Stimulated activated CD4-positive, alpha-beta T cell treated with anti-CD3 and anti-CD28 coated beads, Interleukin-4, amount 100 ng/mL, for 1 hour (primary cell): ENCODE measurements around the gene FBXO42.
"Not testable (repeated sequence)": the region's sequence is repeated elsewhere in the genome, so short reads cannot be mapped to it uniquely, and the experiment has no call there.

Experiments used
- DNase-seq: peaks from one replicate; pipeline ENCODE4 v3.0.0-alpha.2; 2020

FBXO42 gene

DNA sequence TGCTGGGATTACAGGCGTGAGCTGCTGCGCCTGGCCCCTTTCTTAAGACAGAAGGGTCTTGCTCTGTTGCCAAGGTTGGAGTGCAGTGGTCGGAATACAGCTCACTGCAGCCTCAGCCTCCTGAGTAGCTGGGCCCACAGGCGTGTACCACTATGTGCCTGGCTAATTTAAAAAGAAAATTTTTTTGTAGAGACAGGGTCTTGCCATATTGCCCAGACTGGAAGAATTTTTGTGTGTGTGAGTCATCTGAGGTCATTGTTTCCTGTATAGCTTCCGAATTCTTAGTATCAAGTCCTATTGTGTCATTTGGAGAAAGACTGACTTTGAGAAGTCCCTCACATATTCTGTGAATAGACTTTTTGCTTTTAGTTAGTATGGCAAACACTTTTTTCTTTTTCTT is 19.4 kb upstream of the FBXO42 start:
- no peak for DNase-seq

DNA sequence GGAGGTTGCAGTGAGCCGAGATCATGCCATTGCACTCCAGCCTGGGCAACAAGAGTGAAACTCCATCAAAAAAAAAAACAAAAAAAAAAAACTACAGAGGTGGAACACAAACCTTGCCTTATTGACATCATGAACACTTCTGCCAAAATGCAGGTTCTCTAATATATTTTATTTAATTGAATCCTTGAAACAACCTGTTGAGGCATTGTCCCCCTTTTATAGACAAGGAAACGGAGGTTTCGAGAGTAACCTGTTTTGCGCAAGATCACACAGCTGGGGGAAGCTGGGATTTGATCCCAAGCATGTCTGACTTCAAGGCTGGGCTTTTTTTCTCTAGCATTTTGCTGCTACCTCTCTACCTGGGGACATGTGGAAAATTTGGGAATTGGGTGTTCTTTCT is 17.5 kb upstream of the FBXO42 start:
- no peak for DNase-seq

DNA sequence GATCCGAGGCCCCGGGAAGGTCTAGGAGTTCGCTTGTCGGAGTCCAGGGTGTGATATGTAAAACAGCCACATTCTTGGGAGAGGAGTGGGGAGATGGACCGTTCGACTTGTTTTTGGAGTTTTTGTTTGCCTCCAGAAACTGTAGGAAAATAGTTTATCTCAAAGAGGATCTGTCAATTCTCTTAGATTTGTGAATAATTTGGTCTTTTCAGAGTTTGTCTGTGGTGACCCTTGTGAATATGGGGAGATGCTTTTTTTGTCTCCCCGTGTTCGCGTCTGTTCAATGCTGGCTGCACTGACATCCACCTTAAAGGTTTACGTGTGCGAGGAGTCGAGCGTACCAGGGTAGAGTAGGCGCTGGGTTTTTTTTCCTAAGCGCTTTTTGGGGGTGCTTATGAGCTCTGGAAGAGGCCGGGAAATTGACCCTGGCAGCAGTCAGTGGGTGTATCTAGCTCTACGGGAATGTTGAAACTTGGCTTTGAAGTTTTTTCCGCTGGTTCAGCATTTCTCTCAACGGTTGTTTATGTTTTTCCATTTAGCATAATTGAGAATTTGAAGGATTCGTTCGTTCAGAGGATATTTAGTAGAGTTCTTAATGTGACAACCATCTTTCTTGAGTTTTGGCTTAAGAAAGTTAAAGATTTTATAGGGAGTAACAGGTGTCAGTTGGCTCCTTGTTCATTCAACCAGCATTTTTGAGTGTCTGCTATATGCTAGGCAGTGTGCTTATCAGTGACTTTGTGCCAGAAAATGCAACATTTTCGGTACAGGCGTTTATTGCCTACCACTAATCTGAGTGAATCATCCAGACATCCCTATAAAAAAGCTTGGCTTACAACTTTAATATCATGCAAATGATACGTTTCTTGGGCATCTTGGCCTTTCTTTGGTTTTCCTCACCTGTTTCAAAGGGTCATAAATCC is 15.9 kb upstream of the FBXO42 start:
- DNase-seq: no peak

DNA sequence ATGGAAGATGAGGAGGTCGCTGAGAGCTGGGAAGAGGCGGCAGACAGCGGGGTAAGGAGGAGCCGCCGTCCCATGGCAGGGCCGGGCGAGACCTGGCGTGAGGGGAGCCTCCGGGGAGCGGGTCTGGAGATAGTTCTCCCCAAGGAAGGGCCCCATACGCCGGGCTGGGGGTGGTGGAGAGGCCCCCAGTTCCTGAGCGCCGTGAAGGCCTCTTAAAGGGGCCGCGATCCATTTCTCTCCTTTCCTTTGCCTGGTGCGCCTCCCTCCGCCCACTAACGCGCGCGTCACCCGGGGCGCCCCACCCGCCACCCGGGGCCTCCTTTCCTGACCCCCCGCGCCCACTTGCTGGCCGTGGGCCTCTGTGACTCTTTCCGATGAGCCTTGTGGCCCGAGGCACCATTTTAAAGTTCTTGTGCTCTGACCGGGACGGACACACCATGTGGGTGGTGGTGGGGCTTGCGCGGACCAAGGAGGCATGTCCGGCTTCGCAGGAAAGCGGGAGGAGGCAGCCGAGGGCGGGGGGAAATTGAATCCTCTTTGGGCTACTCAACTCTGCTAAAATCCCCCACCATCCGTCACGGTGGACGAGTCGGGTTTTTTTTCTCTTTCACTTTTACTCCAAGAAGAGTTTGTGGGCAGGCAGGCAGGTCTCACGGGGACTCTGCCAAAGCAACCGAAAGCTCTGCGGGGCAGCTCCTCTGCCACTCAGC is 15.1 kb upstream of the FBXO42 start:
- peak; percentile 86 for DNase-seq

DNA sequence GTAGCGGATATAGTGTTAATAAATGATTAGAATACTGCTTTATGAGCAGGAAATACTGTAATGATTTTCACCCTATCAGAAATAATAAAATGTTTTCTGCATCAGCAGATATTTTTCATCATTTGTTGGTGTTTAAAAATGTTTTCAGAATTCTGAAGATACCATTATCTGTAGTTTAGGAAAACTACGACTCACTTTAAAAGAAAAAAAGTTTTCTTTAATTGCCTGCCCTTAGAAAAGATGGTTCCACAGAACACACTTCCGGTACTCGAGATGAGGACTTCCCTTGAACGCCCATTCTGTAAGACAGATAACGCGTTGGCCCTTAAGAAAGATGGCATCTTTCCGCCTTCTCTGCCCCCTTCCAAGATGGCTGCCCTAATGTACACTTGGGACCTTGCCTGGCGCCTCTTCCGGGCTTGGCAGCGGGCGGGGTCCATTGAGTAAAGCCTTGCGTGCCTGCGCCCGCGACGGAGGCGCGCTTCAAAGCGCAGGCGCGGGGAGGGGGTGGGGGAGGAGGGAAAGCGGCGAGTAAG is 14.5 kb upstream of the FBXO42 start, which contains the start of gene SZRD1:
Gene SZRD1 (plus strand): TSS at position 521 of the 536 bp plus-strand sequence. CDS start 16 bp downstream, outside the sequence.
- DNase-seq: peak; percentile 93

- DNase-seq: not testable (repeated sequence)
Measured at GRCh38 chr1:16365146-16365498, 12.8 kb upstream of the FBXO42 start.

DNA sequence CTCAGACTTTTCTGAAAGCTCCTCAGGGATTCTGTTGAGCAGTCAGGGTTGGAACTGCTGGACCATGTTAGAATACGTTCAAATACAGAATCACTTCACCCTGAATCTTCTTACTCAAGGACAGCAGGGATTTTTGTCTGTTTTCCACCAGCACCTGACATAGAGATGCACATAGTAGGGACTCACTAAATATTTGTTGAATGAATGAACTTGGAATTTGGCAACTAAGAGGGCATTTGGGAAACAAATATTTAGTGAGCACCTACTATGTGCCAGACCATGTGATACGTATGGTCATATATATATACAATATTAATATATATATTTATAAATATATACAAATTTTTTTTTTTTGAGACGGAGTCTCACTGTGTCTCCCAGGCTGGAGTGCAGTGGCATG is 4.6 kb upstream of the FBXO42 start:
- DNase-seq: no peak

GRCh38 chr1:16354619-16355018 is 2.3 kb upstream of the FBXO42 start:
- no peak for DNase-seq

DNA sequence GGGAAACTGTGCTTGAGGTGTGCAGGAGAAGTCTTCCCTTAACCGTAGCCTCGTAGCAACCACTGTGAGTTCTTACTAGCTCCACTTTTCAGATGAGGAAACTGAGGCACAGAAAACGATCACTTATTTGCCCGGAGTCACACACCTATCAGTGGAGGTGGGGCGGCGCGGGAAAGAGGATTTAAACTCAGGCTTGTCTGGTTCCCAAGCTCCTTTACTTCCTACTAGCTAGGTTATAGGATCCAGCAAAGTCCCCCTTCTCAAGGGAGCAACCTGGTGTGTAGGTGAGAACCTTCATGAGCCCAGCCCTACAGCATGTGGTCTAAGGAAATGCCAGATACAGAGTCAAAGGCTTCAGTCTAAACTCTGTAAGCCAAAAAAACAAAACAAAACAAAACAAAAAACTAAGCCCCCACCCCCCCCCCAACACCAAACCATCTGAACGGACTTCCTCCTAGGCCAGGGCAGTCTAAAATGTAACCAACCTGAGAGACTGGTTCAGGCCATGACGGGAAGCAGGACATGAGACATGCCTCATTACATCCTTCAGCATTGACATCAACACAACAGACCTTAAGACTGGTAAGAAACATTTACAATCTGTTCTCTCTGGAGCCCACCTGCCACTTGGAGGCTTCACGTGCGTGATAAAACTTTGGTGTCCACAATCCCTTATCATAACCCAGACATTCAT is 709 bp upstream of the FBXO42 start:
- no peak for DNase-seq

- DNase-seq: no peak
Measured at GRCh38 chr1:16351456-16351993, 755 bp downstream of the FBXO42 start.

- no peak for DNase-seq
Measured at GRCh38 chr1:16349847-16350406, 2.4 kb downstream of the FBXO42 start.

- no peak for DNase-seq
Measured at GRCh38 chr1:16348414-16349182, 3.7 kb downstream of the FBXO42 start.

GRCh38 chr1:16343276-16343675 is 9.0 kb downstream of the FBXO42 start:
- not testable (repeated sequence) for DNase-seq

- DNase-seq: no peak
Measured at GRCh38 chr1:16342331-16343062, 9.8 kb downstream of the FBXO42 start.

- no peak for DNase-seq
Measured at GRCh38 chr1:16340673-16341072, 11.6 kb downstream of the FBXO42 start.

GRCh38 chr1:16338961-16339360 is 13.3 kb downstream of the FBXO42 start:
- no peak for DNase-seq

- DNase-seq: no peak
Measured at GRCh38 chr1:16334655-16335340, 17.5 kb downstream of the FBXO42 start.

GRCh38 chr1:16326833-16327404 is 25.4 kb downstream of the FBXO42 start:
- no peak for DNase-seq

DNA sequence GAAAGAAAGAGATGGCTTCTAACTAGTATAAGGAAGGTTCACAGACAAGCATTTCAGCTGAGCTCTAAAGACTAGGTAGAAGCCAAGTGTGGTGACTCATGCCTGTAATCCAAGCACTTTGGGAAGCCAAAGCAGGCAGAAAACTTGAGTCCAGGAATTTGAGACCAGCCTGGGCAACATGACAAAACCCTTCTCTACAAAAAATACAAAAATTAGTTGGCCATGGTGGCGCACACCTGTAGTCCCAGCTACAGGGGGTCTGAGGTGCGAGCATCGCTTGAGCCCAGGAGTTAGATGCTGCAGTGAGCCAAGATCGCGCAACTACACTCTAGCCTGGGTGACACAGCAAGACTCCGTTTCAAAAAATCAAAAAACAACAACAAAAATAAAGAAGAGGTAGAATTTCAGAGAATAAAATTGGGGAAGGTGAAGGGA is 27.8 kb downstream of the FBXO42 start:
- DNase-seq: no peak
